Astrocyte (in vitro differentiated cells and primary cell): ENCODE results near the gene CIROP. TPM values are rescaled to one million over a fixed set of nuclear protein-coding genes. Genes with fewer than 3 reads are reported as not detected.

ENCODE experiments used
- DNase-seq: peaks from one replicate; pipeline ENCODE4 v3.0.0-alpha.2; 2010; ENCODE audit warnings: low read depth
- FAIRE-seq: peaks from 2 replicates; lab custom pipeline; 2011; peaks lifted over from hg19 to GRCh38; lab: Jason Lieb, UNC
- H2AFZ ChIP-seq: 2 replicates; pipeline ENCODE4 v1.6.0; 2012; ENCODE audit warnings: low read depth, low read length, inconsistent platforms
- H3K27ac ChIP-seq: 2 replicates; pipeline ENCODE4 v1.5.1; 2011; ENCODE audit warnings: low read depth, low read length, inconsistent platforms
- H3K27me3 ChIP-seq: 2 replicates; pipeline ENCODE4 v1.6.0; 2011; ENCODE audit warnings: low read length, inconsistent platforms; ENCODE audit not compliant: insufficient read depth
- H3K36me3 ChIP-seq: 2 replicates; pipeline ENCODE4 v1.5.1; 2011; ENCODE audit warnings: low read length, inconsistent platforms; ENCODE audit not compliant: insufficient read depth
- H3K4me1 ChIP-seq: 2 replicates; pipeline ENCODE4 v1.5.1; 2011; ENCODE audit warnings: low read length, inconsistent platforms; ENCODE audit not compliant: insufficient read depth
- H3K4me2 ChIP-seq: 2 replicates; pipeline ENCODE4 v1.6.0; 2012; ENCODE audit warnings: low read length, inconsistent platforms
- H3K4me3 ChIP-seq: 2 replicates; pipeline ENCODE4 v1.5.1; 2011; ENCODE audit warnings: low read depth, mild to moderate bottlenecking, low read length, inconsistent platforms; ENCODE audit not compliant: insufficient read depth
- H3K79me2 ChIP-seq: 2 replicates; pipeline ENCODE4 v1.6.0; 2012; ENCODE audit warnings: mild to moderate bottlenecking, low read length, inconsistent platforms; ENCODE audit not compliant: insufficient read depth
- H3K9ac ChIP-seq: 2 replicates; pipeline ENCODE4 v1.6.0; 2012; ENCODE audit warnings: mild to moderate bottlenecking, low read length, inconsistent platforms
- H3K9me3 ChIP-seq: 2 replicates; pipeline ENCODE4 v1.5.1; 2012; ENCODE audit warnings: low read depth, mild to moderate bottlenecking, low read length, inconsistent platforms; ENCODE audit not compliant: insufficient read depth
- H4K20me1 ChIP-seq: 2 replicates; pipeline ENCODE4 v1.6.0; 2012; ENCODE audit warnings: low read length, inconsistent platforms; ENCODE audit not compliant: insufficient read depth
- H3K27ac Mint-ChIP-seq: one replicate; pipeline ENCODE4 v1.8.0; 2021; ENCODE audit warnings: mild to moderate bottlenecking, mixed read lengths; ENCODE audit not compliant: unreplicated experiment
- H3K27me3 Mint-ChIP-seq: one replicate; pipeline ENCODE4 v1.8.0; 2021; ENCODE audit warnings: low read depth, mixed read lengths; ENCODE audit not compliant: unreplicated experiment
- H3K36me3 Mint-ChIP-seq: one replicate; pipeline ENCODE4 v1.8.0; 2021; ENCODE audit warnings: low read depth, mixed read lengths; ENCODE audit not compliant: unreplicated experiment
- H3K4me1 Mint-ChIP-seq: one replicate; pipeline ENCODE4 v1.8.0; 2021; ENCODE audit warnings: low read depth, mixed read lengths; ENCODE audit not compliant: unreplicated experiment
- H3K4me3 Mint-ChIP-seq: one replicate; pipeline ENCODE4 v1.8.0; 2021; ENCODE audit warnings: mild to moderate bottlenecking, moderate library complexity, mixed read lengths; ENCODE audit not compliant: unreplicated experiment
- H3K9me3 Mint-ChIP-seq: one replicate; pipeline ENCODE4 v1.8.0; 2021; ENCODE audit warnings: mild to moderate bottlenecking, mixed read lengths; ENCODE audit not compliant: unreplicated experiment
- CTCF ChIP-seq: IDR thresholded peaks from 2 replicates; pipeline ENCODE4 v1.5.1; 2011; ENCODE audit warnings: low read depth, mild to moderate bottlenecking, inconsistent platforms, low read length, moderate library complexity; ENCODE audit not compliant: insufficient read depth
- EZH2 ChIP-seq: IDR thresholded peaks from 2 replicates; pipeline ENCODE4 v1.6.1; 2012; ENCODE audit warnings: mild to moderate bottlenecking, low read length, inconsistent platforms; ENCODE audit not compliant: insufficient read depth
- total RNA-seq: library from RNA; stranded (reverse); gene quantifications from 2 replicates; pipeline ENCODE4 v1.2.1, GENCODE V29; 2021

CIROP gene
- total RNA-seq, 1 donor from 2014 or later: not detected

GRCh38 chr14:23141706-23142444, 37.1 kb upstream of the CIROP start:
- Histone ChIP-seq H3K9ac (no peak overlapping the region), H3K27me3 (peaks cover 6% of the 10 kb centered on the region), H3K4me1 (no peaks in the 10 kb centered on the region), H3K4me2 (no peak overlapping the region), H3K4me3 (no peak overlapping the region), H3K27ac (no peak overlapping the region), H3K9me3 (no peaks in the 10 kb centered on the region), H2AFZ (no peak overlapping the region), H3K79me2 (no peaks in the 10 kb centered on the region), H3K36me3 (no peaks in the 10 kb centered on the region), H4K20me1 (no peaks in the 10 kb centered on the region)
- Mint-ChIP-seq H3K36me3 (no peaks in the 10 kb centered on the region), H3K9me3 (no peaks in the 10 kb centered on the region), H3K4me3 (no peak overlapping the region), H3K27ac (no peak overlapping the region), H3K4me1 (peaks cover 10% of the 10 kb centered on the region), H3K27me3 (peaks cover 28% of the 10 kb centered on the region)
- peak; percentile 56 for DNase-seq
- FAIRE-seq: no peak
- TF ChIP-seq EZH2: no peak
- TF ChIP-seq CTCF: no peak

GRCh38 chr14:23140371-23140770, 35.6 kb upstream of the CIROP start:
- peaks cover 3% of the 10 kb centered on the region for H3K36me3 Mint-ChIP-seq
- H3K4me3 Mint-ChIP-seq: no peak overlapping the region
- no peaks in the 10 kb centered on the region for H3K4me1 ChIP-seq
- H3K27ac Mint-ChIP-seq: no peak overlapping the region
- no peaks in the 10 kb centered on the region for H3K9me3 Mint-ChIP-seq
- FAIRE-seq (no peak), DNase-seq (no peak)
- no peak overlapping the region for H3K4me2 ChIP-seq
- no peaks in the 10 kb centered on the region for H3K79me2 ChIP-seq
- no peak overlapping the region for H3K27ac ChIP-seq
- peaks cover 5% of the 10 kb centered on the region for H3K4me1 Mint-ChIP-seq
- H2AFZ ChIP-seq: no peak overlapping the region
- H3K9ac ChIP-seq: no peak overlapping the region
- H3K27me3 ChIP-seq: peaks cover 6% of the 10 kb centered on the region
- H3K9me3 ChIP-seq: no peaks in the 10 kb centered on the region
- H3K27me3 Mint-ChIP-seq: peaks cover 35% of the 10 kb centered on the region
- H4K20me1 ChIP-seq: no peaks in the 10 kb centered on the region
- H3K36me3 ChIP-seq: no peaks in the 10 kb centered on the region
- TF ChIP-seq CTCF (no peak), EZH2 (no peak)
- H3K4me3 ChIP-seq: no peak overlapping the region

- no peaks in the 10 kb centered on the region for H3K4me1 ChIP-seq
- H3K4me2 ChIP-seq: no peak overlapping the region
- peaks cover 6% of the 10 kb centered on the region for H3K27me3 ChIP-seq
- H3K4me3 ChIP-seq: no peak overlapping the region
- Mint-ChIP-seq H3K9me3 (no peaks in the 10 kb centered on the region), H3K4me1 (peaks cover 5% of the 10 kb centered on the region), H3K27ac (no peak overlapping the region), H3K36me3 (peaks cover 3% of the 10 kb centered on the region), H3K4me3 (no peak overlapping the region), H3K27me3 (peaks cover 35% of the 10 kb centered on the region)
- H3K79me2 ChIP-seq: no peaks in the 10 kb centered on the region
- no peak for DNase-seq
- H3K9me3 ChIP-seq: no peaks in the 10 kb centered on the region
- H3K27ac ChIP-seq: no peak overlapping the region
- H3K36me3 ChIP-seq: no peaks in the 10 kb centered on the region
- H4K20me1 ChIP-seq: no peaks in the 10 kb centered on the region
- no peak for FAIRE-seq
- H2AFZ ChIP-seq: no peak overlapping the region
- no peak overlapping the region for H3K9ac ChIP-seq
- no peak for TF ChIP-seq EZH2
- TF ChIP-seq CTCF: no peak
Observed at GRCh38 chr14:23139874-23140273, 35.1 kb upstream of the CIROP start.
